HepG2 (cell line): ENCODE results near the gene SRSF8. TPM values are rescaled to one million over a fixed set of nuclear protein-coding genes. Genes with fewer than 3 reads are reported as not detected.

ENCODE experiments used
- E2F1 ChIP-seq: sonication (generic); formaldehyde crosslinking; IDR thresholded peaks from 2 replicates; pipeline ENCODE4 v1.5.0; 2020; ENCODE audit warnings: missing genetic modification reagents
- NFRKB ChIP-seq: fragments of 450-650 bp; IDR thresholded peaks from 2 replicates; pipeline ENCODE4 v1.6.1; 2017
- RELA ChIP-seq: sonication (generic); formaldehyde crosslinking; IDR thresholded peaks from 2 replicates; pipeline ENCODE4 v1.4.0; 2020; ENCODE audit warnings: missing genetic modification reagents
- SALL2 ChIP-seq: sonication (generic); formaldehyde crosslinking; IDR thresholded peaks from 2 replicates; pipeline ENCODE4 v1.8.1; 2023; ENCODE audit warnings: mild to moderate bottlenecking, missing genetic modification reagents, inconsistent platforms
- THAP8 ChIP-seq: sonication (generic); formaldehyde crosslinking; IDR thresholded peaks from 2 replicates; pipeline ENCODE4 v1.5.1; 2020; ENCODE audit warnings: missing genetic modification reagents, mild to moderate bottlenecking, borderline replicate concordance
- TSC22D2 ChIP-seq: sonication (generic); formaldehyde crosslinking; IDR thresholded peaks from 2 replicates; pipeline ENCODE4 v1.5.1; 2020; ENCODE audit warnings: missing genetic modification reagents, mild to moderate bottlenecking, borderline replicate concordance
- ZBTB3 ChIP-seq: sonication (generic); formaldehyde crosslinking; IDR thresholded peaks from 2 replicates; pipeline ENCODE4 v1.4.0; 2020; ENCODE audit warnings: low read depth, mild to moderate bottlenecking, moderate library complexity, missing genetic modification reagents, borderline replicate concordance
- ZBTB34 ChIP-seq: sonication (generic); formaldehyde crosslinking; IDR thresholded peaks from 2 replicates; pipeline ENCODE4 v1.8.0; 2022; ENCODE audit warnings: mild to moderate bottlenecking, missing genetic modification reagents
- ZNF318 ChIP-seq: sonication (generic); formaldehyde crosslinking; IDR thresholded peaks from 2 replicates; pipeline ENCODE4 v1.4.0; 2020; ENCODE audit warnings: mild to moderate bottlenecking, missing genetic modification reagents
- ZNF382 ChIP-seq: sonication (generic); formaldehyde crosslinking; IDR thresholded peaks from 2 replicates; pipeline ENCODE4 v1.5.0; 2020; ENCODE audit warnings: missing genetic modification reagents, mild to moderate bottlenecking, borderline replicate concordance
- ZNF414 ChIP-seq: sonication (generic); formaldehyde crosslinking; IDR thresholded peaks from 2 replicates; pipeline ENCODE4 v1.5.0; 2020; ENCODE audit warnings: missing genetic modification reagents
- polyA plus RNA-seq, 8 experiments: library from polyadenylated mRNA; depleted of rRNA in 3 of 8; stranded (reverse) in 7 of 8; unstranded in 1 of 8; fragments of >200 nt; fragmentation: Illumina TruSeq in 4 of 8; extraction: Trizol in 4 of 8; gene quantifications; 2 replicates each; pipeline versions ENCODE4 v1.2.1 to v1.2.3, GENCODE V29; 2011 to 2016; ENCODE audit warnings: low read depth in 4 of 8, missing spikeins in 1 of 8, mixed read lengths in 1 of 8; ENCODE audit not compliant: insufficient read depth in 1 of 8
- total RNA-seq, 5 experiments: library from RNA; depleted of rRNA; stranded (reverse); fragments of >200 nt; fragmentation: Illumina TruSeq; extraction: Trizol; gene quantifications; 2 replicates each; pipeline ENCODE4 v1.2.3, GENCODE V29; 2016; ENCODE audit warnings: low read depth in 1 of 5

The SRSF8 gene
- total and polyA plus RNA-seq, 2 of the 13 experiments (the other 11 are each of a cell fraction or from before 2014, with no cell fraction given): 21.8 to 25.8 TPM

- TF ChIP-seq E2F1 (CRISPR knock-in tag): 0 out of 2 replicates have a peak, but pooled peaks have one; percentile 37
- 0 out of 2 replicates have a peak, but pooled peaks have one; percentile 2 for TF ChIP-seq TSC22D2 (CRISPR knock-in tag)
- TF ChIP-seq SALL2: no peak
- no peak for TF ChIP-seq ZBTB34 (CRISPR knock-in tag)
- TF ChIP-seq ZNF318: no peak
- no peak for TF ChIP-seq ZBTB3 (CRISPR knock-in tag)
- no peak for TF ChIP-seq ZNF382 (CRISPR knock-in tag)
- TF ChIP-seq THAP8 (CRISPR knock-in tag): no peak
- no peak for TF ChIP-seq ZNF414 (CRISPR knock-in tag)
- no peak for TF ChIP-seq RELA
- no peak for TF ChIP-seq NFRKB
Measured at GRCh38 chr11:95068549-95068948, 1.8 kb downstream of the SRSF8 start (continued).
